ENCODE data around the gene ATP6V1C2. TPM values are rescaled to one million over a fixed set of nuclear protein-coding genes. Genes with fewer than 3 reads are reported as not detected.
"Not testable (repeated sequence)": the region's sequence is repeated elsewhere in the genome, so short reads cannot be mapped to it uniquely, and the experiment has no call there.

The ATP6V1C2 gene
- total RNA-seq, 2 donors from 2014 or later, result 0.66 TPM; not detected in 1

DNA sequence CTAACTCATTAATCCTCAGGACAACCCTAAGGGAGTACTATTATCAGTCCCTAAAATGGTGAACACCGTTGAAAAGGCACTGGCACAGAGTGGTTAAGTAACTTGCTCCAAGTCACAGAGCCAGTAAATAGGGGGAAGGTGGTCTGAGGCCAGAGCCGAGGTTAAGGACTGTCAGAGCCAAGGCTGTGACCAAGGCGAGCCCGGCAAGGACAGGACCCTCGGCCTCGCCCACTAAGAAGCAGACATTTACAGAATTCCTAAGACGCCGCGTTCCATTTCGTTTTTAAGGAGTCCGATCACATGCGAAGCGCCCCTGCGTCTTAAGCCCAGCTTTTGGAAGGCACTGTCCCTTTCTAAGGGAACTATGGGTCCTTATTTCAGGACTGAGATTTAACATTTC is 90.1 kb downstream of the ATP6V1C2 start:
- no peak for DNase-seq
- H3K4me1 ChIP-seq, result peaks cover 44% of the 10 kb centered on the region
- H3K27ac ChIP-seq, result peak overlapping the region in 3 of 4 donors; percentile 89 to 96 (median 95)
- H3K27me3 ChIP-seq, result no peaks in the 10 kb centered on the region
- H3K36me3 ChIP-seq (replicated peaks in 1 of 2; ENCODE audit: insufficient read depth in 1 of 2, low read depth in 2 of 2), result no peaks in the 10 kb centered on the region
- intact Hi-C loops (cut with DNase I), result no loop called here
- peak overlapping the region; percentile 73 to 90 for H3K4me3 ChIP-seq
- no peaks in the 10 kb centered on the region for H3K9me3 ChIP-seq
- TF ChIP-seq POLR2A (IDR thresholded peaks at IDR 0.05), result no peak
- TF ChIP-seq, protein P1, sequence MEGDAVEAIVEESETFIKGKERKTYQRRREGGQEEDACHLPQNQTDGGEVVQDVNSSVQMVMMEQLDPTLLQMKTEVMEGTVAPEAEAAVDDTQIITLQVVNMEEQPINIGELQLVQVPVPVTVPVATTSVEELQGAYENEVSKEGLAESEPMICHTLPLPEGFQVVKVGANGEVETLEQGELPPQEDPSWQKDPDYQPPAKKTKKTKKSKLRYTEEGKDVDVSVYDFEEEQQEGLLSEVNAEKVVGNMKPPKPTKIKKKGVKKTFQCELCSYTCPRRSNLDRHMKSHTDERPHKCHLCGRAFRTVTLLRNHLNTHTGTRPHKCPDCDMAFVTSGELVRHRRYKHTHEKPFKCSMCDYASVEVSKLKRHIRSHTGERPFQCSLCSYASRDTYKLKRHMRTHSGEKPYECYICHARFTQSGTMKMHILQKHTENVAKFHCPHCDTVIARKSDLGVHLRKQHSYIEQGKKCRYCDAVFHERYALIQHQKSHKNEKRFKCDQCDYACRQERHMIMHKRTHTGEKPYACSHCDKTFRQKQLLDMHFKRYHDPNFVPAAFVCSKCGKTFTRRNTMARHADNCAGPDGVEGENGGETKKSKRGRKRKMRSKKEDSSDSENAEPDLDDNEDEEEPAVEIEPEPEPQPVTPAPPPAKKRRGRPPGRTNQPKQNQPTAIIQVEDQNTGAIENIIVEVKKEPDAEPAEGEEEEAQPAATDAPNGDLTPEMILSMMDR (IDR thresholded peaks at IDR 0.05), result no peak
- ATAC-seq, result no peak
- 5 to 23% methylated on average over 12 to 14 of the region's 14 CpGs for WGBS, 2 donors

DNA sequence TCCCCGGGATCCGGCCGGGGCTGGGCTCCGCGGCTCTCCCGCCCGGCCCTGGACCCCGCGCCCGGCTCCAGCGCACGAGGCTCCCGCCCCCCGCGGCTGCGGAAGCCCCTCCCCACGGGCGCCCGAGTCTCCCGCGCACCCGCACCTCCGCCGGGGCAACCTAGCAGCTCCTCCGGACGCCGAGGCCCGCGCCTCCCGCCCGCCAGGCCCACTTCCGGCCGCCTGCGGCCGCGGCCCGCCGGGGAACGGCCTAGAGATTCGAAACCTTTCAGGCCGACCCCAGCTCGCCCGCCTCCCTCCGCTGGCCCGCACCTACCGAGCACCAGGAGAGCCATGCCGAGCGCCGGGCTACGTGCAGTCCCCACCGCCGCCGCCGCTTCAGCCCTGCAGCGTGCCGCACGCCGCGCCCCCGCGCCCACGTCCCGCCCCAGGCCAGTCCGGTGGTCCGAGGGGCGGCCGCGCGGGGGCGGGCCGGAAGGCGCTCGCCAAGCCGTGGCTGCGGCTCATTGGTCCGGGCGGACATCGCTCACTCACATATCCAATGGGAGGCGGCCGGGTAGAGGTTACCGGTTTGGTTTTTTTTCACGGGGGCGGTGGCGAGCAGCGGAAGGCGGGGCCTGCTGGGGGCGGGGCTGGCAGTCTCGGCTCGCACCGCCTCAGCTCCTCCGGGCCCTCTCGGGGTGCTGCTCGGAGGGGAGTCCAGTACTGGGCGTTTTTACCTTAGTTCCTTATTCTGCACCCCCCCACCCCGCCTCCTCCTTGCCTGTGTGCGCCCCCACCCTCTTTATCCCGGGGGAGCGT is 91.1 kb downstream of the ATP6V1C2 start, which contains the start of gene PDIA6:
Gene PDIA6 (minus strand): TSS at position 424 of the 801 bp plus-strand sequence. CDS start 89 bp downstream, at position 335.
- peak; percentile 98 for DNase-seq
- ATAC-seq, result peak; percentile 99
- Histone ChIP-seq H3K4me1 (peaks cover 37% of the 10 kb centered on the region), H3K4me3 (peak within 1 kb of the TSS; percentile 73 to 90), H3K27me3 (no peaks in the 10 kb centered on the region), H3K27ac (peak within 1 kb of the TSS; percentile 71 to 96 (median 92)), H3K9me3 (no peaks in the 10 kb centered on the region), H3K36me3 (replicated peaks in 1 of 2; ENCODE audit: insufficient read depth in 1 of 2, low read depth in 2 of 2) (no peaks in the 10 kb centered on the region)
- 0% methylated on average over 3 to 88 of the region's 98 CpGs for WGBS, 2 donors
- peak; percentile 63 to 83 (median 70) for TF ChIP-seq POLR2A (IDR thresholded peaks at IDR 0.05)
- TF ChIP-seq, protein P1 (IDR thresholded peaks at IDR 0.05), result peak in 4 of 7 experiments; percentile 17 to 57 (median 35)
- intact Hi-C loops (cut with DNase I), result no loop called here

DNA sequence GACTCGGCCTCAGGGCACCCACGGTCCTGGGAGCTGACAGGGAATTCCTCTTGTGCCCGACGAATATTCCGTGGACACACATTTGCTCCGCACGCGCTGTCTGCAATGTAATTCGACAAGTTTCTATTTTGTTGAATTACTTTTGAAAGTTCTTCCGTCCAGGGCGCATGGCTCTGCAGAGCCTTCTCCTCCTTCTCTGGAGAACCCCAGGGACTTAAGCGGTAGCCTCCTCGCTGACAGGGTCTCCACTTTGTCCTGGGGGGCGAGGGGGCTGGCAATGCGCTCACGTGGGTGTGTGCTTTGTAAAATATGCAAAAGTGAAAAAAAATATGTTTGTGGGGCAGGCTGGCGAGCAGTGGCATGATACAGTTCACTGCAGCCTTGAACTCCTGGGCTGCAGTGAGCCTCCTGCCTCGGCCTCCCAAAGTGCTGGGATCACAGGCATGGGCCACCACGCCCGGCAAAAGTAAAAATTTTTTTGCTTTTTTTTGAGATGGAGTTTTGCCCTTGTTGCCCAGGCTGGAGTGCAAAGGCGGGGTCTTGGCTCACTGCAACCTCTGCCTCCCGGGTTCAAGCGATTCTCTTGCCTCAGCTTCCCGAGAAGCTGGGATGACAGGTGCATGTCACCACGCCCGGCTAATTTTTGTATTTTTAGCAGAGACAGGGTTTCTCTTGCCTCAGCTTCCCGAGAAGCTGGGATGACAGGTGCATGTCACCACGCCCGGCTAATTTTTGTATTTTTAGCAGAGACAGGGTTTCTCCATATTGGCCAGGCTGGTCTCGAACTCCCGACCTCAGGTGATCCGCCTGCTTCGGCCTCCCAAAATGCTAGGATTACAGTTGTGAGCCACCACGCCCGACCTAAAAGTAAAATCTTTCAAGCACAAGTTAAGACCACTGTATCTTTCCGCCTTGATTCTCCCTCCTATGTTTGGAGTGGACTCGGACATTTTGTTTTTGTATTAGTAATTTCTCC is 92.0 kb downstream of the ATP6V1C2 start:
- Histone ChIP-seq H3K4me3 (peak overlapping the region in 1 of 2 donors; percentile 51), H3K4me1 (peaks cover 32% of the 10 kb centered on the region), H3K27ac (peak overlapping the region; percentile 71 to 96 (median 92))
- ATAC-seq, result peak; percentile 34
- DNase-seq; H3K27me3 ChIP-seq; H3K36me3 ChIP-seq (replicated peaks in 1 of 2; ENCODE audit: insufficient read depth in 1 of 2, low read depth in 2 of 2); intact Hi-C loops (cut with DNase I); H3K9me3 ChIP-seq: not testable (repeated sequence)
- WGBS, 2 donors, result 53 to 55% methylated on average over 35 to 37 of the region's 37 CpGs

DNA sequence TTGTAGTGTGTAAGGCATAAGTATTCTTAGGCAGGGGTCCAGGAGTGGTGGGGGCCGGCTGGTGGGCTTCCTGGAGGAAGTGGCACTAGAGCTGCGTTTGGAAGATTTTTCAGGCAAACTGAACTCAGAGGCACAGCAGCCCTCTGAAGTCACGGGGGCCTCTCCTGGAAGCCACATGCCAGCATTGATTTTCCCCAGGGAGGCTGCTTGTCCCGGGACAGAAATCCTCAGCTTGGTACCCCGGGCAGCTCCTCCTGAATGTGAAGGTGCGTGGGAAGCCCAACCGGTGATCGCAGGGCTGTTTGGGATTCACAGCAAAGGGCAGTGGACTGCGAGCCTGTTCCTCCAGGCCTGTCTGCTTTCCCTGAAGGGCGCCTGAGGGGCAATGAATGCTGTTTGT is 92.7 kb downstream of the ATP6V1C2 start:
- Histone ChIP-seq H3K9me3 (no peaks in the 10 kb centered on the region), H3K4me1 (peaks cover 27% of the 10 kb centered on the region), H3K36me3 (replicated peaks in 1 of 2; ENCODE audit: insufficient read depth in 1 of 2, low read depth in 2 of 2) (no peaks in the 10 kb centered on the region), H3K27ac (no peak overlapping the region), H3K27me3 (no peaks in the 10 kb centered on the region), H3K4me3 (no peak overlapping the region)
- TF ChIP-seq POLR2A (IDR thresholded peaks at IDR 0.05), result no peak
- TF ChIP-seq, protein P1 (IDR thresholded peaks at IDR 0.05), result no peak
- DNase-seq (no peak), ATAC-seq (no peak)
- intact Hi-C loops (cut with DNase I), result no loop called here
- 55 to 56% methylated on average over 10 of the region's 10 CpGs for WGBS, 2 donors

Measured in body of pancreas (tissue), 4 donors.